Activated CD8-positive, alpha-beta memory T cell treated with anti-CD3 and anti-CD28 coated beads, Interleukin-2, amount 10 ng/mL, durations not matched to agents 7 days and 5 days (primary cell): Measurements from ENCODE around the gene FRAT2. TPM values are rescaled to one million over a fixed set of nuclear protein-coding genes. Genes with fewer than 3 reads are reported as not detected.

Source experiments
- ATAC-seq: fragments of 150-1000 bp; cut with Tn5 transposase; one replicate; pipeline ENCODE4 v1.10.0; 2021; ENCODE audit warnings: moderate library complexity
- CTCF ChIA-PET: fragments of 350-600 bp; sonication (Branson Sonifier 250); formaldehyde crosslinking; loops from one replicate; lab custom pipeline; 2021; ENCODE audit warnings: antibody characterized with exemption; lab: Charles Lee
- DNase-seq: peaks from one replicate; pipeline ENCODE4 v3.0.0-alpha.2; 2020
- H3K27ac Mint-ChIP-seq: one replicate; pipeline ENCODE4 v1.8.0; 2021; ENCODE audit warnings: mild to moderate bottlenecking, mixed read lengths
- H3K27me3 Mint-ChIP-seq: one replicate; pipeline ENCODE4 v1.8.0; 2021; ENCODE audit warnings: mixed read lengths
- H3K36me3 Mint-ChIP-seq: one replicate; pipeline ENCODE4 v1.8.0; 2021; ENCODE audit warnings: mild to moderate bottlenecking, mixed read lengths
- H3K4me1 Mint-ChIP-seq: one replicate; pipeline ENCODE4 v1.8.0; 2021; ENCODE audit warnings: mixed read lengths
- H3K4me3 Mint-ChIP-seq: one replicate; pipeline ENCODE4 v1.8.0; 2021; ENCODE audit warnings: mild to moderate bottlenecking, moderate library complexity, mixed read lengths
- H3K9me3 Mint-ChIP-seq: one replicate; pipeline ENCODE4 v1.8.0; 2022; ENCODE audit warnings: low read depth, mixed read lengths
- total RNA-seq, 2 experiments: library from RNA; stranded (reverse); gene quantifications; one replicate each; pipeline ENCODE4 v1.2.3, GENCODE V29; 2021

The FRAT2 gene
- 10 to 100 TPM; 11.4 to 14.4 TPM for total RNA-seq

GRCh38 chr10:97334370-97335175 is at the start of gene FRAT2:
TSS of gene FRAT2 (minus strand) at chr10:97334729. CDS start at chr10:97334572, 157 bp downstream.
- Mint-ChIP-seq H3K36me3 (peaks cover 12% of the 10 kb centered on the region), H3K4me1 (peaks cover 31% of the 10 kb centered on the region), H3K27me3 (peaks cover 23% of the 10 kb centered on the region), H3K9me3 (no peaks in the 10 kb centered on the region), H3K27ac (peak within 1 kb of the TSS; percentile 89), H3K4me3 (peak within 1 kb of the TSS; percentile 77)
- peak; percentile 89 for ATAC-seq
- CTCF ChIA-PET, result interaction anchor here (1.5 to 5.1 kb wide), 4 partner anchors 9 to 56 kb away, joined by 3 to 35 read pairs (median 10); partner anchors contain the start of gene FRAT1
- peak; percentile 89 for DNase-seq

DNA sequence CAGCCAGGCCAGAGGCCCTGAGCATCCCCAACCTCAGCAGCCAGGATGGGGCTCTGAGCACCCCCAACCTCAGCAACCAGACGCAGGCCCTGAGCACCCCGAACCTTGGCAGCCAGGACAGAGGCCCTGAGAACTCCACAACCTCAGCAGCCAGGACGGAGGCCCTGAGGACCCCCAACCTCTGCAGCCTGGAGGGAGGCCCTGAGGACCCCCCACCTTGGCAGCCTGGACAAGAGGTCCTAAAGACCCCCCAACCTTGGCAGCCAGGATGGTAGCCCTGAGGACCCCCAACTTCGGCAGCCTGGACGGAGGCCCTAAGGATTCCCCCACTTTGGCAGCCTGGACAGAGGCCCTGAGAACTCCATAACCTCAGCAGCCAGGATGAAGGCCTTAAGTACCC is 49.6 kb upstream of the FRAT2 start:
- CTCF ChIA-PET, result no interaction called here
- peaks cover 5% of the 10 kb centered on the region for H3K36me3 Mint-ChIP-seq
- no peak overlapping the region for H3K4me3 Mint-ChIP-seq
- H3K27ac Mint-ChIP-seq, result no peak overlapping the region
- H3K4me1 Mint-ChIP-seq, result no peaks in the 10 kb centered on the region
- no peaks in the 10 kb centered on the region for H3K9me3 Mint-ChIP-seq
- ATAC-seq (no peak), DNase-seq (no peak)
- H3K27me3 Mint-ChIP-seq, result no peaks in the 10 kb centered on the region

- no peaks in the 10 kb centered on the region for H3K36me3 Mint-ChIP-seq
- no peaks in the 10 kb centered on the region for H3K9me3 Mint-ChIP-seq
- H3K4me3 Mint-ChIP-seq, result no peak overlapping the region
- CTCF ChIA-PET, result no interaction called here
- ATAC-seq, result no peak
- no peaks in the 10 kb centered on the region for H3K27me3 Mint-ChIP-seq
- no peaks in the 10 kb centered on the region for H3K4me1 Mint-ChIP-seq
- no peak for DNase-seq
- H3K27ac Mint-ChIP-seq, result no peak overlapping the region
Measured at GRCh38 chr10:97383159-97383558, 48.6 kb upstream of the FRAT2 start.

DNA sequence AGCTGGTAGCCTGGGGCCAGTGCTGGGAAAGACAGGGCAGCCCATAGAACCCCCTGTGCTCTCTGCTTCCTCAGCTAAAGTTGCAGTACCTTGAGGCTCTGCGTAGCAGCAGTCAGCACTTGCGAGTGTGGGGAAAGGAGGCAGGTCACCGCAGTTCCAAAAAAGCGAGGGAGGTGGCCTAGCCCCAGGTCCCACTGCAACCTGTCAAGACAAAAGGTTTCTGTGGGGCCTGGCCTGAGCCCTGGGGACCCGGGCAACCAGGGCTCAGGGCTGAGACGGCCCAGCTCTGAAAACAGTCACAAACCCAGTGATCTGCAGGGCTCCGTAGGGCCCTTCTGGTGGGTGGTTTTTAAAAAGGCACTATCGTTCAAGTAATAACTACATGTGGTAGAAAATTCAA is 47.1 kb upstream of the FRAT2 start:
- CTCF ChIA-PET, result no interaction called here
- no peak overlapping the region for H3K27ac Mint-ChIP-seq
- no peaks in the 10 kb centered on the region for H3K27me3 Mint-ChIP-seq
- DNase-seq (no peak), ATAC-seq (no peak)
- peaks cover 2% of the 10 kb centered on the region for H3K36me3 Mint-ChIP-seq
- no peaks in the 10 kb centered on the region for H3K4me1 Mint-ChIP-seq
- H3K9me3 Mint-ChIP-seq, result no peaks in the 10 kb centered on the region
- no peak overlapping the region for H3K4me3 Mint-ChIP-seq

- ATAC-seq (peak; percentile 4), DNase-seq (no peak)
- Mint-ChIP-seq H3K36me3 (peaks cover 5% of the 10 kb centered on the region), H3K4me1 (no peaks in the 10 kb centered on the region), H3K27me3 (no peaks in the 10 kb centered on the region), H3K9me3 (no peaks in the 10 kb centered on the region), H3K27ac (no peak overlapping the region), H3K4me3 (no peak overlapping the region)
- CTCF ChIA-PET, result no interaction called here
Measured at GRCh38 chr10:97380516-97380915, 46.0 kb upstream of the FRAT2 start.

DNA sequence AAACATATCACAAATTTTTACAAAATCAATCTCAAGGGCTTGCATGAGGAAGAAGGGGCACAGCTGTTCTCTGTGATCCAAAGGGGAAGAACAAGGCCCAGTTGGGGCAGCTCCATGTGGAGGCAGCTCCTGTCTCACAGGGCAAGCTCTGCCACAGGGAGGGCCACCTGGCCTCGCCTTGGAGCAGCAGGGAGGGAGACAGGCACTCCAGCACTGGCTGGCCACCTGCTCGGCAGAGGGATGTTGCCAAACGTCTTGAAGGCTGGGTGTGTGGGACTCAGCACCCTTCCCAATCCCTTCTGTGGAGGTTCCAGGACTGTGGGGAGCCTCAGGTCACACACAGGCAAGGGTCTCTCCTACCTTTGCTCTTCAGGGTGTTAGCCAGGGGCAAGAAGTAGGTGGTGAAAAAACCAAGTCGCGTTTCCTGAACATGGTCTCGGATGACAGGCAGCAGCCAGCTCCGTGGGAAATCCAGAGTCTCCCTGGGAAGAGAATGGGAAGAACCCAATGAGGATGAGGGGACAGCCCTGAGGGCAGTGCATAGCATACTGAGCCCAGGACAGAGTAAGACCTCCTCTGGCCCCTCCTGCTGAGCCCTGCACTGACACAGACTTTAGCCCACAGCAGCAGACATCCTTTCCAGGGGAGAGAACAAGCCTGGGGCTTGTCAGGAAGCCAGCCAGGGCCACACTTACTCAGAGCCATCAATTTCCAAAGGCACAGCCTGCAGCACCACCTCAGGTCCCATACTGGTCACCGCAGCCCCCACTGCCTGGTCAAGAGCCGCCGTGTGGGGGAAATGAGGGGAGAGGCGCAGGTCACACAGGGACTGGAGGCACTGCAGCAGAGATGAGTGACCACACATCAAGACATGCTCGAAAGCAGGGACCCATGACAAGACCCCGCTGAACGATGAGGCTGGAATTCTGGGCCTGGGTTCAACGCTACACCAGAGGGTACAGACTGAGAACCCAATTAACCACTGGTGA is 44.7 kb upstream of the FRAT2 start:
- no peak overlapping the region for H3K4me3 Mint-ChIP-seq
- no peak for DNase-seq
- H3K9me3 Mint-ChIP-seq, result no peaks in the 10 kb centered on the region
- no peak for ATAC-seq
- H3K27ac Mint-ChIP-seq, result peak overlapping the region; percentile 54
- H3K27me3 Mint-ChIP-seq, result no peaks in the 10 kb centered on the region
- CTCF ChIA-PET, result no interaction called here
- H3K4me1 Mint-ChIP-seq, result no peaks in the 10 kb centered on the region
- H3K36me3 Mint-ChIP-seq, result peaks cover 8% of the 10 kb centered on the region

GRCh38 chr10:97376413-97376812 is 41.9 kb upstream of the FRAT2 start:
- CTCF ChIA-PET, result no interaction called here
- DNase-seq (no peak), ATAC-seq (no peak)
- no peaks in the 10 kb centered on the region for H3K4me1 Mint-ChIP-seq
- H3K9me3 Mint-ChIP-seq, result no peaks in the 10 kb centered on the region
- H3K27me3 Mint-ChIP-seq, result no peaks in the 10 kb centered on the region
- peaks cover 11% of the 10 kb centered on the region for H3K36me3 Mint-ChIP-seq
- no peak overlapping the region for H3K4me3 Mint-ChIP-seq
- no peak overlapping the region for H3K27ac Mint-ChIP-seq

DNA sequence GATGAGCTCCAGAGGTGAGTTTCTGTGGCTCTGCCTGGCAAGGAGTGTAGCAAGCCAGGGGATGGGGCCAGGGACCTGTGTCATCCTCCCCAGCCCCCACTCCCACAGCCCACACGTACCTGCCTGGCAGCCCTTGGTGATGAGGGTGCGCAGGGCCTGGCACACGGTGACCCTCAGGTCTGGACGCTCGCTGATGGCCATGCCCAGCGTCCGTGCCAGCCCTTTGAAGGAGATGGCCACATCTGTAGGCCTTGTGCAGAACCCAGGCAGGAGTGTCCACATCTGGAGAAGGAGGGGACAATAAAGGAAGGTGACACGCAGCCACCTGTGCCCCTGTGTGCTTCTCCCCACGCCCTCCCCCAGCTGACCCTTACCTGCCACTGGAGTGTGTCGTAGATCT is 38.9 kb upstream of the FRAT2 start:
- CTCF ChIA-PET, result no interaction called here
- ATAC-seq (no peak), DNase-seq (no peak)
- no peaks in the 10 kb centered on the region for H3K9me3 Mint-ChIP-seq
- H3K36me3 Mint-ChIP-seq, result peaks cover 12% of the 10 kb centered on the region
- H3K27ac Mint-ChIP-seq, result no peak overlapping the region
- no peaks in the 10 kb centered on the region for H3K4me1 Mint-ChIP-seq
- H3K27me3 Mint-ChIP-seq, result no peaks in the 10 kb centered on the region
- H3K4me3 Mint-ChIP-seq, result no peak overlapping the region

GRCh38 chr10:97372233-97372875 is 37.8 kb upstream of the FRAT2 start:
- CTCF ChIA-PET, result interaction anchor here (1.0 kb wide), 1 partner anchor 45 kb away, joined by 3 read pairs; no protein-coding TSS in a partner anchor
- no peaks in the 10 kb centered on the region for H3K4me1 Mint-ChIP-seq
- peaks cover 11% of the 10 kb centered on the region for H3K36me3 Mint-ChIP-seq
- H3K27me3 Mint-ChIP-seq, result no peaks in the 10 kb centered on the region
- DNase-seq (no peak), ATAC-seq (no peak)
- H3K27ac Mint-ChIP-seq, result no peak overlapping the region
- H3K4me3 Mint-ChIP-seq, result no peak overlapping the region
- no peaks in the 10 kb centered on the region for H3K9me3 Mint-ChIP-seq

DNA sequence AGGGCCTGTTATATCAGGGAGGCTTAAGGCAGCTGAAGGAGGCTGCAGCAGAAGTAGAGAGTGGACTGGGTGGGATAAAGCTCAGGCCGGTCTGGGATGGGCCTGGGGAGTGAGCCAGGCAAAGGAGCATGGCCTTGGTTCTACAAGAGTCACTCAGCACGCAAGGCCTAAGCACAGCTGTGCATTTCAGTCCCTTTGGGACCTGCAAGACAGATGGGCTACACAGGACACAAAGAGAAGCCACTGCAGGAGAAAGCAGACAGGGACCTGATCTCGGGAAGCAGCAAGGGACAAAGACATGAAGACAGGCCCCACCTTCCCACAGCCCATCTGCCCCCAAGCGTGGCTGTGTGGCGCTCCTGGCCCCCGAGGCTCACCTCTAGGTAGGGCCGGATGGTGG is 37.2 kb upstream of the FRAT2 start:
- CTCF ChIA-PET, result interaction anchor here (1.0 kb wide), 1 partner anchor 44 kb away, joined by 3 read pairs; no protein-coding TSS in a partner anchor
- Mint-ChIP-seq H3K27ac (no peak overlapping the region), H3K4me1 (no peaks in the 10 kb centered on the region), H3K27me3 (no peaks in the 10 kb centered on the region), H3K9me3 (no peaks in the 10 kb centered on the region), H3K4me3 (no peak overlapping the region), H3K36me3 (peaks cover 11% of the 10 kb centered on the region)
- no peak for ATAC-seq
- DNase-seq, result no peak

GRCh38 chr10:97367126-97367649 is 32.7 kb upstream of the FRAT2 start:
- no peak for DNase-seq
- Mint-ChIP-seq H3K36me3 (peaks cover 11% of the 10 kb centered on the region), H3K27me3 (no peaks in the 10 kb centered on the region), H3K4me3 (no peak overlapping the region), H3K4me1 (no peaks in the 10 kb centered on the region), H3K27ac (no peak overlapping the region), H3K9me3 (no peaks in the 10 kb centered on the region)
- CTCF ChIA-PET, result interaction anchor here (1.1 kb wide), 1 partner anchor 88 kb away, joined by 3 read pairs; no protein-coding TSS in a partner anchor
- no peak for ATAC-seq

DNA sequence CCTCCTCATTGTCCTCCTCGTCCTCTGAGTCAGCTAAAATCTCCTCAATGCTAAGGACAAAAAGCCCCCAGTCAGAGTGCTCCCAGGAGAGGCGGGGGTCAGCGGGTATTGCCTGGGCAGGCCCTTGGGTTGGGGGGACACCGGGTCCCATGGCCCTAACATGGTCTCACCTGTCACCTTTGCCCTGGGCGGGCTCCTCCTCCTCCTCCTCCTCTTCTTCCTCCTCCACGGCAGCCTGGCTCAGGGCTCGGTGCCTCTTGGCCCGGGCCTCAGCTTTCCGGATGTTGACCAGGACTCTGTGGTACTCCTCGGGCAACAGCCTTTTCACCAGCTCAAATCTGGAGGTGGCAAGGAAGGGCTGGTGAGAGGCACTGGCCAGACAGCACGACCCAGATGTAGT is 32.0 kb upstream of the FRAT2 start:
- CTCF ChIA-PET, result interaction anchor here (1.0 to 1.1 kb wide), 2 partner anchors 88 to 156 kb away, joined by 3 read pairs; no protein-coding TSS in a partner anchor
- ATAC-seq (no peak), DNase-seq (no peak)
- H3K27ac Mint-ChIP-seq, result no peak overlapping the region
- peaks cover 8% of the 10 kb centered on the region for H3K36me3 Mint-ChIP-seq
- no peaks in the 10 kb centered on the region for H3K4me1 Mint-ChIP-seq
- H3K27me3 Mint-ChIP-seq, result no peaks in the 10 kb centered on the region
- H3K4me3 Mint-ChIP-seq, result no peak overlapping the region
- no peaks in the 10 kb centered on the region for H3K9me3 Mint-ChIP-seq
